ENCODE measurements around the gene PGM2L1. TPM values are rescaled to one million over a fixed set of nuclear protein-coding genes. Genes with fewer than 3 reads are reported as not detected.

The PGM2L1 gene
- total and polyA plus RNA-seq, 2 donors (not counting 1 experiment from before 2014, with no cell fraction given): 1.6 to 8.4 TPM

DNA sequence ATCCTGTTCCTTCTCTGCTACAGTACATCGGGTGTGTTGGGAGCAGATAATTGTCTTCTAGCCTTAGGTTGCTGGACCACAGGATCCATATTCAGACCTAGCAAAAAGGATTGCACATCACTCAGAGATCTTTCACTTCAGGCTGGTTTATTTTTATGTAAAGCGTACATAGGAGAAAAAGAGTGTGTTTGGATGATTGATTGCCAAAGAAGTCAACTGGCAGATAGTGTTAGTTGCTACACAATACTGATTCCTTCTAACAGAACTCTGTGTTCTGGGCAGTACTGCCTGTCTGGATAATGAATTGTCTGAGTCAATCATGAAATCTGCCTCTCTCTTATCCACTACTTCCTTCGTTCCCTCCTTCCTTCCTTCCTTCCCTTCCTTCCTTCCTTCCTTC is 31.0 kb upstream of the PGM2L1 start:
- ChIA-PET POLR2A (no interaction called here), CTCF (interaction anchor here (0.9 to 2.5 kb wide), 2 partner anchors 20 to 40 kb away, joined by 3 to 9 read pairs; no protein-coding TSS in a partner anchor)
- Mint-ChIP-seq H3K9me3 (ENCODE audit: insufficient read depth) (peaks cover 5% of the 10 kb centered on the region), H3K4me3 (no peak overlapping the region), H3K27me3 (peaks cover 14% of the 10 kb centered on the region), H3K27ac (no peak overlapping the region), H3K4me1 (no peaks in the 10 kb centered on the region)
- no peaks in the 10 kb centered on the region for H3K4me1 ChIP-seq (ENCODE audit: control insufficient read depth in 2 of 2, insufficient read depth in 2 of 2, low read length in 2 of 2)
- H3K36me3 ChIP-seq (replicated peaks in 1 of 2; ENCODE audit: control extremely low read depth in 1 of 2, control insufficient read depth in 1 of 2, extremely low read depth in 1 of 2, insufficient read depth in 2 of 2, low read length in 1 of 2): no peaks in the 10 kb centered on the region
- DNase-seq: no peak
- no peak for ATAC-seq (ENCODE audit: low read depth)
- H3K4me3 ChIP-seq (ENCODE audit: control extremely low read depth in 1 of 5, extremely low read depth in 1 of 5, insufficient read depth in 1 of 5, low read depth in 2 of 5, low read length in 4 of 5): no peak overlapping the region
- no peak for TF ChIP-seq EZH2 (IDR thresholded peaks at IDR 0.05; ENCODE audit: borderline replicate concordance, insufficient read depth, low read depth, low read length, poor library complexity, severe bottlenecking)
- TF ChIP-seq, protein P1, sequence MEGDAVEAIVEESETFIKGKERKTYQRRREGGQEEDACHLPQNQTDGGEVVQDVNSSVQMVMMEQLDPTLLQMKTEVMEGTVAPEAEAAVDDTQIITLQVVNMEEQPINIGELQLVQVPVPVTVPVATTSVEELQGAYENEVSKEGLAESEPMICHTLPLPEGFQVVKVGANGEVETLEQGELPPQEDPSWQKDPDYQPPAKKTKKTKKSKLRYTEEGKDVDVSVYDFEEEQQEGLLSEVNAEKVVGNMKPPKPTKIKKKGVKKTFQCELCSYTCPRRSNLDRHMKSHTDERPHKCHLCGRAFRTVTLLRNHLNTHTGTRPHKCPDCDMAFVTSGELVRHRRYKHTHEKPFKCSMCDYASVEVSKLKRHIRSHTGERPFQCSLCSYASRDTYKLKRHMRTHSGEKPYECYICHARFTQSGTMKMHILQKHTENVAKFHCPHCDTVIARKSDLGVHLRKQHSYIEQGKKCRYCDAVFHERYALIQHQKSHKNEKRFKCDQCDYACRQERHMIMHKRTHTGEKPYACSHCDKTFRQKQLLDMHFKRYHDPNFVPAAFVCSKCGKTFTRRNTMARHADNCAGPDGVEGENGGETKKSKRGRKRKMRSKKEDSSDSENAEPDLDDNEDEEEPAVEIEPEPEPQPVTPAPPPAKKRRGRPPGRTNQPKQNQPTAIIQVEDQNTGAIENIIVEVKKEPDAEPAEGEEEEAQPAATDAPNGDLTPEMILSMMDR (IDR thresholded peaks at IDR 0.05): no peak
- H3K27ac ChIP-seq (ENCODE audit: low read length in 2 of 2): no peak overlapping the region
- intact Hi-C loops (cut with micrococcal nuclease): no loop called here
- H3K9me3 ChIP-seq (ENCODE audit: control extremely low read depth in 1 of 3, control insufficient read depth in 2 of 3, insufficient read depth in 1 of 3, low read length in 2 of 3): peaks cover 3 to 17% (median 3%) of the 10 kb centered on the region in 3 donors
- no peaks in the 10 kb centered on the region for H3K79me2 ChIP-seq (ENCODE audit: control insufficient read depth, insufficient read depth, low read length)
- no peaks in the 10 kb centered on the region for H3K27me3 ChIP-seq (replicated peaks in 1 of 4; ENCODE audit: control extremely low read depth in 1 of 4, control insufficient read depth in 3 of 4, insufficient read depth in 4 of 4, low read length in 3 of 4)
- H4K20me1 ChIP-seq (ENCODE audit: control insufficient read depth, insufficient read depth, low read length, poor library complexity, severe bottlenecking): no peaks in the 10 kb centered on the region
- H3K9ac ChIP-seq (ENCODE audit: low read length): no peak overlapping the region
- no peak overlapping the region for H3K4me2 ChIP-seq (replicated peaks; ENCODE audit: low read depth, low read length, poor library complexity, severe bottlenecking)
- H2AFZ ChIP-seq (ENCODE audit: insufficient read depth, low read depth, low read length, poor library complexity, severe bottlenecking): no peak overlapping the region
- no CpG with 5 or more reads among the region's 3 CpGs for WGBS (ENCODE audit: insufficient coverage)

DNA sequence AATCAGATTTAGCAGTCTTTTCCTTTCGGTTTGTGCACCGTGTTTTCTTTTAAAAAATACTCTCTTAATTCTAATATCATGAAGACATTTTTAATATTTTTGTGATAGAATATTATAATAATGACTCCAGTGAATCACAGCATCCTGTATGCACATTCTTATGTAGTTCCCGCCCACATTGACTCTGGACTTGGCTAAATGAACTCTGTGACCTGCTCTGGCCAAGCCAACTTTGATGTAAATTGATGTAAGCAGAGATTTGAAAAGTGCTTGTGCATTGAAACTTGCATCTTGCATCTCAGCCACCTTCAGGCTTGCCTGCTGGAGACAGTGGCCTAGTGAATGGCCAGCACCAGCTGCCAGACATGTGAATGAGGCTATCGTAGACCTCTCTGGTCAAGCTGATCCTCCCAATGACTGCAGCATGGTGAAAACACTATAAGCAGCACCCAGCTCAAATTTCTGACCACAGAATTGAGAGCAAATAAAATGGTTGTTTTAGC is 29.2 kb upstream of the PGM2L1 start:
- H2AFZ ChIP-seq (ENCODE audit: insufficient read depth, low read depth, low read length, poor library complexity, severe bottlenecking): no peak overlapping the region

More for the DNA sequence above, 29.2 kb upstream of the PGM2L1 start:
- Histone ChIP-seq H3K27ac (ENCODE audit: low read length in 2 of 2) (no peak overlapping the region), H3K4me3 (ENCODE audit: control extremely low read depth in 1 of 5, extremely low read depth in 1 of 5, insufficient read depth in 1 of 5, low read depth in 2 of 5, low read length in 4 of 5) (no peak overlapping the region), H3K79me2 (ENCODE audit: control insufficient read depth, insufficient read depth, low read length) (no peaks in the 10 kb centered on the region), H3K36me3 (replicated peaks in 1 of 2; ENCODE audit: control extremely low read depth in 1 of 2, control insufficient read depth in 1 of 2, extremely low read depth in 1 of 2, insufficient read depth in 2 of 2, low read length in 1 of 2) (no peaks in the 10 kb centered on the region), H3K4me2 (replicated peaks; ENCODE audit: low read depth, low read length, poor library complexity, severe bottlenecking) (no peak overlapping the region), H3K9me3 (ENCODE audit: control extremely low read depth in 1 of 3, control insufficient read depth in 2 of 3, insufficient read depth in 1 of 3, low read length in 2 of 3) (peaks cover 3 to 17% (median 4%) of the 10 kb centered on the region in 3 donors), H3K4me1 (ENCODE audit: control insufficient read depth in 2 of 2, insufficient read depth in 2 of 2, low read length in 2 of 2) (no peaks in the 10 kb centered on the region), H3K27me3 (replicated peaks in 1 of 4; ENCODE audit: control extremely low read depth in 1 of 4, control insufficient read depth in 3 of 4, insufficient read depth in 4 of 4, low read length in 3 of 4) (no peaks in the 10 kb centered on the region), H3K9ac (ENCODE audit: low read length) (no peak overlapping the region), H4K20me1 (ENCODE audit: control insufficient read depth, insufficient read depth, low read length, poor library complexity, severe bottlenecking) (no peaks in the 10 kb centered on the region)
- intact Hi-C loops (cut with micrococcal nuclease): no loop called here
- WGBS (ENCODE audit: insufficient coverage): 100% methylated on average over 1 of the region's 4 CpGs
- POLR2A ChIA-PET: no interaction called here
- ATAC-seq (ENCODE audit: low read depth) (no peak), DNase-seq (no peak)
- H3K27ac Mint-ChIP-seq: no peak overlapping the region
- CTCF ChIA-PET: interaction anchor here (2.5 kb wide), 1 partner anchor 22 kb away, joined by 9 read pairs; no protein-coding TSS in a partner anchor
- H3K4me1 Mint-ChIP-seq: no peaks in the 10 kb centered on the region
- peaks cover 12% of the 10 kb centered on the region for H3K27me3 Mint-ChIP-seq
- peaks cover 7% of the 10 kb centered on the region for H3K9me3 Mint-ChIP-seq (ENCODE audit: insufficient read depth)
- TF ChIP-seq, protein P1 (IDR thresholded peaks at IDR 0.05): no peak
- no peak for TF ChIP-seq EZH2 (IDR thresholded peaks at IDR 0.05; ENCODE audit: borderline replicate concordance, insufficient read depth, low read depth, low read length, poor library complexity, severe bottlenecking)
- no peak overlapping the region for H3K4me3 Mint-ChIP-seq

Measured in B cell (primary cell).